ENCODE measurements around the gene RELA. TPM values are rescaled to one million over a fixed set of nuclear protein-coding genes. Genes with fewer than 3 reads are reported as not detected.

Gene RELA
- total RNA-seq, 1 donor from 2014 or later, result 119 TPM

DNA sequence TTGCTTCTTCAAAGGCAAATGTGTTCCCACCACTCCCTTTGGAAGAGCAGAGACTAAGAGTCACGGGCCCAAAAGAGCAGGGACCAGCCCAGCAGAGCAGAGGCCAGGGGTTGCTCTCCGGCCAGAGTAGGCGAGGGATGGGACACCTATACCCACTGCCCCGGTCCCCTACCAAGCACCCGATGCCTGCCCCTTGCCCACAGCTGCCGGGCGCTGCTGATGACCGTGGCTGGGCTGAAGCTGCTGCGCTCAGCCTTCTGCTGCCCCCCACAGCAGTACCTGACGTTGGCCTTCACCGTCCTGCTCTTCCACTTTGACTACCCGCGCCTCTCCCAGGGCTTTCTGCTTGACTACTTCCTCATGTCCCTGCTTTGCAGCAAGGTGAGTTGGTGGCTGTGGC, 35.5 kb downstream of the RELA start:
- CTCF ChIA-PET, result interaction anchor here (1.7 to 3.9 kb wide), 5 partner anchors 12 to 143 kb away, joined by 12 to 29 read pairs (median 18); partner anchors contain the start of genes KAT5 and SIPA1
- H3K9me3 Mint-ChIP-seq, result no peaks in the 10 kb centered on the region
- H3K36me3 Mint-ChIP-seq (ENCODE audit: low read depth), result peaks cover 76% of the 10 kb centered on the region
- POLR2A ChIA-PET, result interaction anchor here (0.5 to 5.2 kb wide), 3 partner anchors 12 to 505 kb away, joined by 3 to 62 read pairs (median 18); partner anchors contain the start of genes FAU and SIPA1
- intact Hi-C loops (cut with micrococcal nuclease), result no loop called here
- H3K4me3 Mint-ChIP-seq, result no peak overlapping the region
- H3K4me1 Mint-ChIP-seq, result peaks cover 6% of the 10 kb centered on the region
- ATAC-seq (ENCODE audit: low read depth) (no peak), DNase-seq (no peak)
- no peak overlapping the region for H3K27ac Mint-ChIP-seq
- no peaks in the 10 kb centered on the region for H3K27me3 Mint-ChIP-seq
- TF ChIP-seq, protein P1, sequence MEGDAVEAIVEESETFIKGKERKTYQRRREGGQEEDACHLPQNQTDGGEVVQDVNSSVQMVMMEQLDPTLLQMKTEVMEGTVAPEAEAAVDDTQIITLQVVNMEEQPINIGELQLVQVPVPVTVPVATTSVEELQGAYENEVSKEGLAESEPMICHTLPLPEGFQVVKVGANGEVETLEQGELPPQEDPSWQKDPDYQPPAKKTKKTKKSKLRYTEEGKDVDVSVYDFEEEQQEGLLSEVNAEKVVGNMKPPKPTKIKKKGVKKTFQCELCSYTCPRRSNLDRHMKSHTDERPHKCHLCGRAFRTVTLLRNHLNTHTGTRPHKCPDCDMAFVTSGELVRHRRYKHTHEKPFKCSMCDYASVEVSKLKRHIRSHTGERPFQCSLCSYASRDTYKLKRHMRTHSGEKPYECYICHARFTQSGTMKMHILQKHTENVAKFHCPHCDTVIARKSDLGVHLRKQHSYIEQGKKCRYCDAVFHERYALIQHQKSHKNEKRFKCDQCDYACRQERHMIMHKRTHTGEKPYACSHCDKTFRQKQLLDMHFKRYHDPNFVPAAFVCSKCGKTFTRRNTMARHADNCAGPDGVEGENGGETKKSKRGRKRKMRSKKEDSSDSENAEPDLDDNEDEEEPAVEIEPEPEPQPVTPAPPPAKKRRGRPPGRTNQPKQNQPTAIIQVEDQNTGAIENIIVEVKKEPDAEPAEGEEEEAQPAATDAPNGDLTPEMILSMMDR (IDR thresholded peaks at IDR 0.05), result no peak

DNA sequence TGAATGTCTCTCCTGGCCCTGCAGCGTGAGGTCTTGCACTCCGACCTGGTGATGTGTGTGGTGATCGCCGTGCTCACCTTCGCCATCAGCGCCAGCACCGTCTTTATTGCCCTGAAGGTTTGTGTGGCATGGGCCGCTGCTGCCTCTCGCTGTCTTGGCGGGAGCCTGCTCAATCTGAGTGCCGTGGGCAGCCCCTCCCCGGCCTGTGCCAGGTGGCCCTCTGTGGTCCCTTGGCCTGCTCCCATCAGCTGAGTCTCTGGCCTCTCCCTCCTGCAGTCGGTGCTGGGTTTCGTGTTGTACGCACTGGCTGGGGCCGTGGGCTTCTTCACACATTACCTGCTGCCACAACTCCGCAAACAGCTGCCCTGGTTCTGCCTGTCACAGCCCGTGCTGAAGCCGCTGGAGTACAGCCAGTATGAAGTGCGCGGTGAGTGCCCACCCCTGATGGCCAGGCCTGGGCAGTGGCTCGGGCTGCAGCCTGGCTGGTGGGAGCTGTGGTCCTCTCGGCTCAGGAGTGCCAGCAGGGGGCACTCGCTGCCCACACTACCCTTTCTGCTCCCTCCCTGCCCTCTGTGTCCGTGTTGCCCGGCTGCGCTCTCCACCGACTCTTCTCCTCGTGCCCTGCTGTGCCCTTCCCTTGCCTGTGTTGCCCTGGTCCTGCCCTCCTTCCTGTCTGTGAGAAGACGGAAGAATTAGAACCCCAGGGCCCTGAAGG, 36.9 kb downstream of the RELA start:
- H3K4me3 Mint-ChIP-seq, result no peak overlapping the region
- DNase-seq (peak; percentile 65), ATAC-seq (ENCODE audit: low read depth) (peak; percentile 96)
- H3K27ac Mint-ChIP-seq, result peak overlapping the region; percentile 52
- no peaks in the 10 kb centered on the region for H3K9me3 Mint-ChIP-seq
- TF ChIP-seq, protein P1 (IDR thresholded peaks at IDR 0.05), result no peak
- intact Hi-C loops (cut with micrococcal nuclease), result loop anchor here (1.0 kb wide), 6 partner anchors 13 to 364 kb away; partner anchors contain the start of gene SIPA1
- peaks cover 82% of the 10 kb centered on the region for H3K36me3 Mint-ChIP-seq (ENCODE audit: low read depth)
- H3K27me3 Mint-ChIP-seq, result no peaks in the 10 kb centered on the region
- ChIA-PET POLR2A (interaction anchor here (0.6 to 5.2 kb wide), 12 partner anchors 11 to 234 kb away, joined by 3 to 62 read pairs (median 4); partner anchors contain the start of genes AP5B1, KAT5, PCNX3 and RELA), CTCF (interaction anchor here (0.8 to 3.9 kb wide), 18 partner anchors 9 to 234 kb away, joined by 3 to 29 read pairs (median 4); partner anchors contain the start of genes AP5B1, KAT5 and SIPA1)
- H3K4me1 Mint-ChIP-seq, result peaks cover 8% of the 10 kb centered on the region

DNA sequence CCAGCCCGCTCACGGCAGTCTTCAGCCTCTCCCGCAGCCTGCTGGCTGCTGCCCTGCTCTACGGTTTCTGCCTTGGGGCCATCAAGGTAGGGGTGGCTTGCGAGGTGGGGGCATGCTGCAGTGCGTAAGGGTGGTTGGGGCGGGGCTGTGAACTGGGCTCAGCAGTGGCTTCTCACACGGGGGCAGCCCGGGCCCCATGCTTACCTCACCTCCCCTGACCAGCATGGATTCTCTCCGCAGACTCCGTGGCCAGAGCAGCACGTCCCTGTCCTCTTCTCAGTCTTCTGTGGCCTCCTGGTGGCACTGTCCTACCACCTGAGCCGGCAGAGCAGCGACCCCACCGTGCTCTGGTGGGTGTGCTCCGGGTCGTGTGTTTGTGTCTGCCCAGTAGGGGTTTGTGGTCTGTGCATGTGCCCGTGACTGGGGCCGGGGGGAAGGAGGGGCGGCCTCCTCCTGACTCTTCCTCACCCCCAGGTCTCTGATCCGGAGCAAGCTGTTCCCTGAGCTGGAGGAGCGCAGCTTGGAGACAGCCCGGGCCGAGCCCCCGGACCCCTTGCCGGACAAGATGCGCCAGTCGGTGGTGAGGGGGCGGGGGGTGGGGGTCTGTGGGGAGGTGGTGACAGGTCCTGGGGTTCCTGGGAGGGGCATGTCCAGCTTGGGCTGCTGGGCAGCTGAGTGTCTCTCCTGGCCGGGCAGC, 37.6 kb downstream of the RELA start:
- H3K27me3 Mint-ChIP-seq, result no peaks in the 10 kb centered on the region
- peaks cover 79% of the 10 kb centered on the region for H3K36me3 Mint-ChIP-seq (ENCODE audit: low read depth)
- no peak overlapping the region for H3K27ac Mint-ChIP-seq
- TF ChIP-seq, protein P1 (IDR thresholded peaks at IDR 0.05), result no peak
- intact Hi-C loops (cut with micrococcal nuclease), result no loop called here
- H3K4me1 Mint-ChIP-seq, result peaks cover 8% of the 10 kb centered on the region
- no peak overlapping the region for H3K4me3 Mint-ChIP-seq
- ChIA-PET CTCF (interaction anchor here (0.9 to 3.9 kb wide), 17 partner anchors 9 to 235 kb away, joined by 3 to 29 read pairs (median 4); partner anchors contain the start of genes AP5B1, KAT5 and SIPA1), POLR2A (interaction anchor here (1.0 to 5.2 kb wide), 9 partner anchors 10 to 234 kb away, joined by 3 to 62 read pairs (median 4); partner anchors contain the start of genes AP5B1, KAT5, PCNX3 and SIPA1)
- H3K9me3 Mint-ChIP-seq, result no peaks in the 10 kb centered on the region
- ATAC-seq (ENCODE audit: low read depth) (no peak), DNase-seq (no peak)

DNA sequence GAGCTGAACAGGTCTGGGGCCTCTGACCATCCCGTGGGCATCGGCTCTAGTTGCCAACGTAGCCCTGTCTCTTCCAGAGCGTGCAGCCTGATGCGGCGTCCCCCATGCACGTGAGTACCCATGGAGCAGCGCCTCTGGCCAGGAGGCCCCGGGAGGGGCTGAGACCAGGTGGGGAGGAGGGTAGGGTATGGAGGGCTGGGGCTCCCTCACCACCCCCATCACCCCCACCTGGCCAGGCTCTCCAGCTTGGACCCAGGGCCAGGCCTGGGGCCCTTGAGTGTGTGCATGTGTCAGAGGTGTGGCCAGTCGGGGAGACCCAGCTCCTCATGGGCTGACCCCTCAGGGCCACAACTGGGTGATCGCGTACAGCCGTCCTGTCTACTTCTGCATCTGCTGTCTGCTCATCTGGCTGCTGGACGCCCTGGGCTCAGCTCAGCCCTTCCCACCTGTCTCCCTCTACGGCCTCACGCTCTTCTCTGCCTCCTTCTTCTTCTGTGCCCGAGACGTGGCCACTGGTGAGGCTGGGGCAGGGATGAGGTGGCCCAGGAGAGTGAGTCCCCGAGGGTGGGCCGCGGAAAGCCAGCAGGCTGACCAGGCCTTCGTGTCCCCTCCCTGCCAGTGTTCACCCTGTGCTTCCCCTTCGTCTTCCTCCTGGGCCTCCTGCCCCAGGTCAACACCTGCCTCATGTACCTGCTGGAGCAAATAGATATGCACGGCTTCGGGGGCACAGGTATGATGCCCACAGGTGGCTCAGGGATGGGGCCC, 38.7 kb downstream of the RELA start:
- no peak overlapping the region for H3K27ac Mint-ChIP-seq
- TF ChIP-seq, protein P1 (IDR thresholded peaks at IDR 0.05), result no peak

More for the DNA sequence above, 38.7 kb downstream of the RELA start:
- no peaks in the 10 kb centered on the region for H3K27me3 Mint-ChIP-seq
- no peaks in the 10 kb centered on the region for H3K9me3 Mint-ChIP-seq
- ATAC-seq (ENCODE audit: low read depth) (no peak), DNase-seq (no peak)
- peaks cover 11% of the 10 kb centered on the region for H3K4me1 Mint-ChIP-seq
- peaks cover 80% of the 10 kb centered on the region for H3K36me3 Mint-ChIP-seq (ENCODE audit: low read depth)
- intact Hi-C loops (cut with micrococcal nuclease), result no loop called here
- ChIA-PET POLR2A (interaction anchor here (1.0 to 5.2 kb wide), 3 partner anchors 9 to 15 kb away, joined by 3 to 62 read pairs (median 5); partner anchors contain the start of genes PCNX3 and SIPA1), CTCF (interaction anchor here (1.1 kb wide), 1 partner anchor 14 kb away, joined by 4 read pairs; the partner anchor contains the start of gene SIPA1)
- no peak overlapping the region for H3K4me3 Mint-ChIP-seq
